K562 (cell line): ENCODE data around the gene ST6GALNAC3. TPM values are rescaled to one million over a fixed set of nuclear protein-coding genes. Genes with fewer than 3 reads are reported as not detected.

Experiments used
- ATAC-seq: fragments of 200-7000 bp; cut with Tn5 transposase; 3 replicates; pipeline ENCODE4 v1.9.1; 2020; ENCODE audit warnings: moderate library complexity
- BruUV-seq: library from RNA; stranded (reverse); fragments of 400-500 nt; replicated peaks from 2 replicates; lab custom pipeline; 2021; lab: Mats Ljungman, UMichigan
- CTCF ChIA-PET: fragments of 300-600 bp; formaldehyde crosslinking; extraction: SDS; loops from one replicate; lab custom pipeline; 2021; ENCODE audit warnings: low intra/inter-chr PET ratio; lab: Yijun Ruan, JAX
- POLR2A ChIA-PET: fragments of 300-600, 350-650 bp; sonication (Branson Sonifier 250); formaldehyde crosslinking; extraction: SDS; loops from one replicate; lab custom pipeline; 2021; ENCODE audit warnings: antibody characterized with exemption, inconsistent platforms; lab: Yijun Ruan, JAX
- DNase-seq, 4 experiments: peaks; one replicate each; pipeline versions ENCODE4 v3.0.0 to v3.0.0-alpha.2; 2011 to 2018; ENCODE audit warnings: low spot score in 3 of 4, mixed read lengths in 3 of 4; ENCODE audit errors: extremely low read depth in 1 of 4
- FAIRE-seq: peaks from 2 replicates; lab custom pipeline; 2011; peaks lifted over from hg19 to GRCh38; lab: Jason Lieb, UNC
- H2AFZ ChIP-seq: 2 replicates; pipeline ENCODE4 v1.6.0; 2011; ENCODE audit warnings: low read depth, low read length, control low read depth, inconsistent platforms
- H3K27ac ChIP-seq: fragments of 200-600 bp; 3 replicates; pipeline ENCODE4 v1.8.0; 2011; ENCODE audit warnings: low read depth, mild to moderate bottlenecking, control low read depth, inconsistent platforms, low read length, moderate library complexity, mixed read lengths; ENCODE audit errors: extremely low read depth
- H3K27me3 ChIP-seq, 2 experiments: fragments of 300-600 bp in 1 of 2; 2 replicates in 1 of 2; 3 replicates in 1 of 2; pipeline versions ENCODE4 v1.6.0 to v1.8.0; 2011; ENCODE audit warnings: inconsistent platforms in 2 of 2, low read length in 2 of 2, mild to moderate bottlenecking in 1 of 2, mixed read lengths in 1 of 2, moderate library complexity in 1 of 2; ENCODE audit not compliant: control insufficient read depth in 2 of 2, insufficient read depth in 2 of 2
- H3K36me3 ChIP-seq: fragments of 300-600 bp; 3 replicates; pipeline ENCODE4 v1.8.0; 2011; ENCODE audit warnings: mild to moderate bottlenecking, low read length, inconsistent platforms; ENCODE audit not compliant: control insufficient read depth, insufficient read depth
- H3K4me1 ChIP-seq, 2 experiments: fragments of 200-600 bp in 1 of 2; replicated peaks in 1 of 2; 2 replicates in 1 of 2; 3 replicates in 1 of 2; pipeline versions ENCODE4 v1.5.1 to v1.8.0; 2011; ENCODE audit warnings: inconsistent platforms in 2 of 2, low read length in 2 of 2, mild to moderate bottlenecking in 1 of 2, mixed read lengths in 1 of 2, moderate library complexity in 1 of 2; ENCODE audit not compliant: control insufficient read depth in 2 of 2, insufficient read depth in 2 of 2
- H3K4me2 ChIP-seq: 2 replicates; pipeline ENCODE4 v1.6.1; 2011; ENCODE audit warnings: low read length, control low read depth, inconsistent platforms, mixed read lengths; ENCODE audit not compliant: insufficient read depth
- H3K4me3 ChIP-seq: fragments of 200-600 bp; sonication (generic), shearing (Covaris generic); 2 replicates; pipeline ENCODE4 v1.5.1; 2016; ENCODE audit warnings: control low read depth, inconsistent platforms
- H3K79me2 ChIP-seq: fragments of 200-600 bp; 3 replicates; pipeline ENCODE4 v1.8.0; 2011; ENCODE audit warnings: low read length, inconsistent platforms; ENCODE audit not compliant: control insufficient read depth, insufficient read depth
- H3K9ac ChIP-seq, 2 experiments: 2 replicates each; pipeline versions ENCODE4 v1.6.0 to v1.6.1; 2011; ENCODE audit warnings: low read depth in 2 of 2, low read length in 2 of 2, control low read depth in 1 of 2, inconsistent platforms in 1 of 2, mild to moderate bottlenecking in 1 of 2, mixed read lengths in 1 of 2; ENCODE audit not compliant: insufficient read depth in 1 of 2
- H3K9me1 ChIP-seq: one replicate; pipeline ENCODE4 v1.6.0; 2011; ENCODE audit warnings: inconsistent platforms, mild to moderate bottlenecking, low read length, moderate library complexity; ENCODE audit not compliant: control insufficient read depth, insufficient read depth
- H3K9me3 ChIP-seq: replicated peaks from 2 replicates; pipeline ENCODE4 v1.5.1; 2011; ENCODE audit warnings: low read depth, low read length, inconsistent platforms; ENCODE audit not compliant: control insufficient read depth, insufficient read depth
- H4K20me1 ChIP-seq: replicated peaks from 2 replicates; pipeline ENCODE4 v1.6.1; 2011; ENCODE audit warnings: low read length, inconsistent platforms, mixed read lengths; ENCODE audit not compliant: control insufficient read depth, insufficient read depth
- BCOR ChIP-seq: fragments of 450-650 bp; IDR thresholded peaks from 2 replicates; pipeline ENCODE4 v1.6.1; 2016
- FOXP1 ChIP-seq: sonication (generic); formaldehyde crosslinking; IDR thresholded peaks from 2 replicates; pipeline ENCODE4 v1.8.0; 2022; ENCODE audit warnings: mild to moderate bottlenecking, missing genetic modification reagents
- HMG20B ChIP-seq: fragments of 250-450 bp; sonication (Bioruptor Pico); IDR thresholded peaks from 2 replicates; pipeline ENCODE4 v1.5.0; 2021; ENCODE audit warnings: mild to moderate bottlenecking
- ZEB2 ChIP-seq: fragments of 450-650 bp; IDR thresholded peaks from 2 replicates; pipeline ENCODE4 v1.6.1; 2016
- ZNF212 ChIP-seq: fragments of 450-650 bp; formaldehyde crosslinking; IDR thresholded peaks from 2 replicates; pipeline ENCODE4 v1.4.0; 2020; ENCODE audit warnings: mild to moderate bottlenecking
- WGBS: fragments of 100-300 bp; shearing (Covaris generic); methylation state at CpG from one replicate; pipeline ENCODE4 v1.1.6; 2016; ENCODE audit warnings: low coverage, mixed read lengths; ENCODE audit not compliant: insufficient coverage; ENCODE audit errors: missing lambda C conversion rate; 5-methylcytosine and 5-hydroxymethylcytosine counted together
- in situ Hi-C: fragments of 300-500 bp; cut with MboI; formaldehyde crosslinking; loops from 4 replicates; pipeline ENCODE4 v1.15.0; 2018; ENCODE audit warnings: inconsistent platforms, mixed read lengths
- intact Hi-C: fragments of 100-400 bp; cut with micrococcal nuclease; formaldehyde crosslinking; loops from 2 replicates; pipeline ENCODE4 v1.14.2; 2022
- polyA plus RNA-seq, 8 experiments: library from polyadenylated mRNA; depleted of rRNA in 4 of 8; stranded (reverse) in 5 of 8; unstranded in 3 of 8; fragments of >200 nt; fragmentation: Nextera tagmentation in 2 of 8; fragmentation: Illumina TruSeq in 1 of 8; extraction: Ambion mirVana in 2 of 8; extraction: Trizol in 1 of 8; gene quantifications; 2 replicates each; pipeline versions ENCODE4 v1.2.1 to v1.2.3, GENCODE V29; 2011 to 2014; ENCODE audit warnings: inconsistent platforms in 1 of 8, missing spikeins in 1 of 8
- total RNA-seq, 7 experiments: library from RNA; depleted of rRNA in 6 of 7; stranded (reverse); fragments of >200 nt in 6 of 7; fragmentation: Illumina TruSeq in 2 of 7; extraction: Trizol in 2 of 7; gene quantifications; 2 replicates each; pipeline versions ENCODE4 v1.2.1 to v1.2.3, GENCODE V29; 2011 to 2021; ENCODE audit warnings: low replicate concordance in 1 of 7
- TF ChIP-seq, protein P1 (sequence below), 2 experiments: IDR thresholded peaks; 2 replicates each; pipeline ENCODE4 v1.6.1; 2011; ENCODE audit warnings: borderline replicate concordance in 1 of 2, control low read depth in 1 of 2, low read depth in 1 of 2, low read length in 1 of 2, mild to moderate bottlenecking in 1 of 2, mixed read lengths in 1 of 2, moderate library complexity in 1 of 2; ENCODE audit not compliant: insufficient read depth in 1 of 2, insufficient read length in 1 of 2, poor library complexity in 1 of 2, severe bottlenecking in 1 of 2; ENCODE audit errors: extremely low read depth in 1 of 2
- TF ChIP-seq, protein P2 (sequence below): fragments of 250-450 bp; sonication (Bioruptor Pico); IDR thresholded peaks from 2 replicates; pipeline ENCODE4 v1.5.0; 2020; ENCODE audit warnings: mild to moderate bottlenecking
- TF ChIP-seq, protein P3 (sequence below): fragments of 250-450 bp; sonication (Bioruptor Pico); IDR thresholded peaks from 2 replicates; pipeline ENCODE4 v1.8.0; 2022; ENCODE audit warnings: inconsistent platforms

Gene ST6GALNAC3
- total and polyA plus RNA-seq, 9 of the 15 experiments (the other 6 are each of a cell fraction or from before 2014, with no cell fraction given): 0.04 to 0.29 (median 0.18) TPM; not detected in 6

GRCh38 chr1:76298399-76298798 lies 223.9 kb downstream of the ST6GALNAC3 start:
- H3K79me2 ChIP-seq: no peaks in the 10 kb centered on the region
- in situ Hi-C loops (no loop called here), intact Hi-C loops (no loop called here)
- no peaks in the 10 kb centered on the region for H3K27me3 ChIP-seq
- no TSS peak for BruUV-seq
- H3K9me1 ChIP-seq: no peaks in the 10 kb centered on the region
- no peaks in the 10 kb centered on the region for H3K4me1 ChIP-seq
- FAIRE-seq (no peak), ATAC-seq (no peak), DNase-seq (no peak)
- no peaks in the 10 kb centered on the region for H4K20me1 ChIP-seq
- H3K4me2 ChIP-seq: no peak overlapping the region
- ChIA-PET CTCF (no interaction called here), POLR2A (interaction anchor here (0.6 kb wide), 1 partner anchor 577 kb away, joined by 3 read pairs; no protein-coding TSS in a partner anchor)
- TF ChIP-seq ZNF212 (CRISPR knock-in tag) (no peak), FOXP1 (CRISPR knock-in tag) (no peak), BCOR (no peak), HMG20B (no peak), ZEB2 (no peak)
- TF ChIP-seq, protein P1, sequence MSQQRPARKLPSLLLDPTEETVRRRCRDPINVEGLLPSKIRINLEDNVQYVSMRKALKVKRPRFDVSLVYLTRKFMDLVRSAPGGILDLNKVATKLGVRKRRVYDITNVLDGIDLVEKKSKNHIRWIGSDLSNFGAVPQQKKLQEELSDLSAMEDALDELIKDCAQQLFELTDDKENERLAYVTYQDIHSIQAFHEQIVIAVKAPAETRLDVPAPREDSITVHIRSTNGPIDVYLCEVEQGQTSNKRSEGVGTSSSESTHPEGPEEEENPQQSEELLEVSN (IDR thresholded peaks at IDR 0.05; ENCODE audit: borderline replicate concordance in 1 of 2, extremely low read depth in 1 of 2, insufficient read depth in 1 of 2, insufficient read length in 1 of 2, low read depth in 1 of 2, low read length in 1 of 2, poor library complexity in 1 of 2, severe bottlenecking in 1 of 2): no peak
- TF ChIP-seq, protein P2, sequence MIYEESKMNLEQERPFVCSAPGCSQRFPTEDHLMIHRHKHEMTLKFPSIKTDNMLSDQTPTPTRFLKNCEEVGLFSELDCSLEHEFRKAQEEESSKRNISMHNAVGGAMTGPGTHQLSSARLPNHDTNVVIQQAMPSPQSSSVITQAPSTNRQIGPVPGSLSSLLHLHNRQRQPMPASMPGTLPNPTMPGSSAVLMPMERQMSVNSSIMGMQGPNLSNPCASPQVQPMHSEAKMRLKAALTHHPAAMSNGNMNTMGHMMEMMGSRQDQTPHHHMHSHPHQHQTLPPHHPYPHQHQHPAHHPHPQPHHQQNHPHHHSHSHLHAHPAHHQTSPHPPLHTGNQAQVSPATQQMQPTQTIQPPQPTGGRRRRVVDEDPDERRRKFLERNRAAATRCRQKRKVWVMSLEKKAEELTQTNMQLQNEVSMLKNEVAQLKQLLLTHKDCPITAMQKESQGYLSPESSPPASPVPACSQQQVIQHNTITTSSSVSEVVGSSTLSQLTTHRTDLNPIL (CRISPR knock-in tag): no peak
- TF ChIP-seq, protein P3, sequence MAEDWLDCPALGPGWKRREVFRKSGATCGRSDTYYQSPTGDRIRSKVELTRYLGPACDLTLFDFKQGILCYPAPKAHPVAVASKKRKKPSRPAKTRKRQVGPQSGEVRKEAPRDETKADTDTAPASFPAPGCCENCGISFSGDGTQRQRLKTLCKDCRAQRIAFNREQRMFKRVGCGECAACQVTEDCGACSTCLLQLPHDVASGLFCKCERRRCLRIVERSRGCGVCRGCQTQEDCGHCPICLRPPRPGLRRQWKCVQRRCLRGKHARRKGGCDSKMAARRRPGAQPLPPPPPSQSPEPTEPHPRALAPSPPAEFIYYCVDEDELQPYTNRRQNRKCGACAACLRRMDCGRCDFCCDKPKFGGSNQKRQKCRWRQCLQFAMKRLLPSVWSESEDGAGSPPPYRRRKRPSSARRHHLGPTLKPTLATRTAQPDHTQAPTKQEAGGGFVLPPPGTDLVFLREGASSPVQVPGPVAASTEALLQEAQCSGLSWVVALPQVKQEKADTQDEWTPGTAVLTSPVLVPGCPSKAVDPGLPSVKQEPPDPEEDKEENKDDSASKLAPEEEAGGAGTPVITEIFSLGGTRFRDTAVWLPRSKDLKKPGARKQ: no peak
- H2AFZ ChIP-seq: no peak overlapping the region
- 2% methylated on average over 4 of the region's 4 CpGs for WGBS
- no peak overlapping the region for H3K4me3 ChIP-seq
- no peaks in the 10 kb centered on the region for H3K36me3 ChIP-seq
- H3K9me3 ChIP-seq: no peaks in the 10 kb centered on the region
- no peak overlapping the region for H3K9ac ChIP-seq
- no peak overlapping the region for H3K27ac ChIP-seq
